Measurements from ENCODE around the gene CCDC167.

The CCDC167 gene

DNA sequence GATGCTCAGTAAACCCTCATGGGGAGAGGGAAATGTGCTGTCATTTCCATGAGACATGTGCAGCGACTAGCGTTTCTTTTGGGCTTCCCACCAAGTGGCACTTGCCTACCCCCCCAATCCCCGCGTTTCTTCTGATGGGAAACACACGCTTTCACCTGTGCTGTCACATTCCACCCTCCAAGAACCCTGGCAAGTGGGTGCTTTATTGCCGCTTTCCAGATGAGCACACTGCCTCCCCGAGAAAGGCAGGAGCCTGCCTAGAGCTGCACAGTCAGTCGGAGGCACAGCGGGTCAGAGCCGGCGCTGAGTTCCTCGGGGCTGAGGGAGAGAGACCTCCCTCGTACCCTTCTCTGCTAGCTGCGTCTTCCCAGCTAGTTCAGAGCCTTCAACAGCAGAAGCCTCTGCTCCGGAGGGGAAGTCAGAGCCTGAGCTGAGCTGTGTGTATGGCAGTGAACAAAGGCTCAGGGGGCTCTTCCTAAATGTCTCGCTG is 12.3 kb upstream of the CCDC167 start:
- H3K27me3 ChIP-seq (ENCODE audit: insufficient read depth, low read depth) = no peaks in the 10 kb centered on the region
- H3K79me2 ChIP-seq (ENCODE audit: insufficient read depth, low read depth) = no peaks in the 10 kb centered on the region
- no peak overlapping the region for H3K9ac ChIP-seq
- H4K20me1 ChIP-seq (ENCODE audit: insufficient read depth) = no peaks in the 10 kb centered on the region
- no peak overlapping the region for H3K4me3 ChIP-seq (IDR thresholded peaks at IDR 0.05; ENCODE audit: insufficient read depth, low read depth, low read length)
- no peak overlapping the region for H3K27ac ChIP-seq
- no peak overlapping the region for H3K4me2 ChIP-seq
- peaks cover 32% of the 10 kb centered on the region for H3K4me1 ChIP-seq (ENCODE audit: low read depth, poor library complexity, severe bottlenecking)
- H3K36me3 ChIP-seq (ENCODE audit: insufficient read depth) = no peaks in the 10 kb centered on the region
- H2AFZ ChIP-seq (ENCODE audit: low read depth) = no peak overlapping the region
- TF ChIP-seq, protein P1, sequence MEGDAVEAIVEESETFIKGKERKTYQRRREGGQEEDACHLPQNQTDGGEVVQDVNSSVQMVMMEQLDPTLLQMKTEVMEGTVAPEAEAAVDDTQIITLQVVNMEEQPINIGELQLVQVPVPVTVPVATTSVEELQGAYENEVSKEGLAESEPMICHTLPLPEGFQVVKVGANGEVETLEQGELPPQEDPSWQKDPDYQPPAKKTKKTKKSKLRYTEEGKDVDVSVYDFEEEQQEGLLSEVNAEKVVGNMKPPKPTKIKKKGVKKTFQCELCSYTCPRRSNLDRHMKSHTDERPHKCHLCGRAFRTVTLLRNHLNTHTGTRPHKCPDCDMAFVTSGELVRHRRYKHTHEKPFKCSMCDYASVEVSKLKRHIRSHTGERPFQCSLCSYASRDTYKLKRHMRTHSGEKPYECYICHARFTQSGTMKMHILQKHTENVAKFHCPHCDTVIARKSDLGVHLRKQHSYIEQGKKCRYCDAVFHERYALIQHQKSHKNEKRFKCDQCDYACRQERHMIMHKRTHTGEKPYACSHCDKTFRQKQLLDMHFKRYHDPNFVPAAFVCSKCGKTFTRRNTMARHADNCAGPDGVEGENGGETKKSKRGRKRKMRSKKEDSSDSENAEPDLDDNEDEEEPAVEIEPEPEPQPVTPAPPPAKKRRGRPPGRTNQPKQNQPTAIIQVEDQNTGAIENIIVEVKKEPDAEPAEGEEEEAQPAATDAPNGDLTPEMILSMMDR (conservative IDR thresholded peaks at IDR 0.05; ENCODE audit: low read depth, low read length) = no peak

DNA sequence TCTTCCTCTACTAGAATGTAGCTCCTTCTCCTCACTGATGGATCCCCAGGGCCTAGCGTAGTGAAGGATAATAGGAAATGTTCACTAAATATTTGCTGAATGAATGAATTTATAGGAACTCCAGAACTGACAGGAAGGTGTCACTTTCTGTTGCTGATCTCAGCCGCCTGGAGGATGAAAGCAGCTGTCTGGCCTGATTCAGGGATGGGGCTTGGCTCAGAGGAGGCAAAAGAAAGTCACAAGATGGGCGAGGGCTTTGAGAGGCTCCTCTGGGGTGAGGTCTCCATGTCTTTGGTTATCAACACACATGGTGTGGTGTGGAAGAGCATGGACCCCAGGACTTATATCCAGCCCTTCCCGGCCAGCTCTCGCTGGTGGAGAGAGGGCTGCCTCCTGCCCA is 11.5 kb upstream of the CCDC167 start:
- no peak overlapping the region for H3K4me3 ChIP-seq (IDR thresholded peaks at IDR 0.05; ENCODE audit: insufficient read depth, low read depth, low read length)
- peaks cover 31% of the 10 kb centered on the region for H3K4me1 ChIP-seq (ENCODE audit: low read depth, poor library complexity, severe bottlenecking)

DNA sequence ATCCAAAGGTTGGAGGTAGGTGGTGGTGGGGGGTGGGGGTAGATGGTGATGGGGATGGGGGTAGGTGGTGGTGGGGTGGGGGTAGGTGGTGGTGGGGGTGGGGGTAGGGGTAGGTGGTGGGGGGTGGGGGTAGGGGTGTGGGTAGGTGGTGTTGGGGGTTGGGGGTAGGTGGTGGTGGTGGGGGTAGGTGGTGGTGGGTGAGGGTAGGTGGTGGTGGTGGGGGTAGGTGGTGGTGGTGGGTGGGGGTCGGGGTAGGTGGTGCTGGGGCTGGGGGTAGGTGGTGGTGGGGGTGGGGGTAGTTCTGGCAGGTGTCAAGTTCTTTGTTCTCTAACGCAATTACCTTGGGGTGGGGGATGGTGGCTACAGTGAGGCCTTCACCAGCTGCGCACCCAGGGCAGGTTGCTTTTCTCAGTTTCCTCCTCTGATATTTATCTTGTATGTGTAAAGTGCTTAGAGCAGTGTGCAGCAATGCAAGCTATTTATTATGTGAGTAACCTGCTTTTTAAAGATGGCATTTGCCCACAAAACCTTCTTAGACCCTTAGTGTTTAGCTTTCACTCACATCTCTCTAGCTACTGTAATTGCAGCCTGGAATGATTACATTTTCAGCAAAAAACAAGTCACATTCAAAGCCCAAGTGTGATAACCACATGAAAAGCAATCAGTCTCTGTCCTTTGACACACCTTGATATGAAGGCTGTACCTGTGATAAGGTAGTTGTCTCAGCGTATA is 8.2 kb upstream of the CCDC167 start:
- Histone ChIP-seq H3K27ac (peak overlapping the region; percentile 51; the same call in 1 of the 2 replicates), H3K79me2 (ENCODE audit: insufficient read depth, low read depth) (no peaks in the 10 kb centered on the region), H4K20me1 (ENCODE audit: insufficient read depth) (no peaks in the 10 kb centered on the region), H3K4me1 (ENCODE audit: low read depth, poor library complexity, severe bottlenecking) (peaks cover 12% of the 10 kb centered on the region), H3K4me2 (peak overlapping the region; percentile 40), H3K4me3 (IDR thresholded peaks at IDR 0.05; ENCODE audit: insufficient read depth, low read depth, low read length) (no peak overlapping the region), H3K9ac (no peak overlapping the region), H3K27me3 (ENCODE audit: insufficient read depth, low read depth) (no peaks in the 10 kb centered on the region), H3K36me3 (ENCODE audit: insufficient read depth) (no peaks in the 10 kb centered on the region), H2AFZ (ENCODE audit: low read depth) (no peak overlapping the region)
- TF ChIP-seq, protein P1 (conservative IDR thresholded peaks at IDR 0.05; ENCODE audit: low read depth, low read length) = no peak

More for the DNA sequence above, 11.5 kb upstream of the CCDC167 start:
- Histone ChIP-seq H3K9ac (no peak overlapping the region), H3K79me2 (ENCODE audit: insufficient read depth, low read depth) (no peaks in the 10 kb centered on the region), H3K27me3 (ENCODE audit: insufficient read depth, low read depth) (no peaks in the 10 kb centered on the region), H3K27ac (no peak overlapping the region), H3K4me2 (no peak overlapping the region), H2AFZ (ENCODE audit: low read depth) (no peak overlapping the region), H3K36me3 (ENCODE audit: insufficient read depth) (no peaks in the 10 kb centered on the region), H4K20me1 (ENCODE audit: insufficient read depth) (no peaks in the 10 kb centered on the region)
- TF ChIP-seq, protein P1 (conservative IDR thresholded peaks at IDR 0.05; ENCODE audit: low read depth, low read length) = no peak

DNA sequence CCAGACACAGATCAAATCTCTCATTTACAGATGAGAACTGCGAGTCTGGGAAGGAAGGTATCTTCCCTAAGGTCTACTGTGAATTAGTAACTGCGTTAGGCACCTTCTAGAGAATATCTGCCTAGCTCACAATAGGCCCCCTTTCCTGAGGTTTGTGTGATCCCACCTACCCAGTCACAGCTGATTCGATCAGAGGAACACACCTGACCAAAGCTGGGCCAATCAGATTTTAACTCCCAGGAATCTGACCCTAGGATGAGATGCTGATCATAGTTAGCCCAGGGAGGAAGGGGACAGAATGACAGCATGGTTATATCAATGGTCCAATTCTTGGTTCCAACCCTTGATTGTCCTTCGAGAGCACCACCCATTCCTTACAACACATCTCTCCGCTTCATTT is 7.4 kb upstream of the CCDC167 start:
- Histone ChIP-seq H3K4me1 (ENCODE audit: low read depth, poor library complexity, severe bottlenecking) (peaks cover 12% of the 10 kb centered on the region), H3K9ac (no peak overlapping the region), H3K4me3 (IDR thresholded peaks at IDR 0.05; ENCODE audit: insufficient read depth, low read depth, low read length) (no peak overlapping the region), H3K27me3 (ENCODE audit: insufficient read depth, low read depth) (no peaks in the 10 kb centered on the region), H3K4me2 (no peak overlapping the region), H4K20me1 (ENCODE audit: insufficient read depth) (no peaks in the 10 kb centered on the region), H2AFZ (ENCODE audit: low read depth) (no peak overlapping the region), H3K79me2 (ENCODE audit: insufficient read depth, low read depth) (no peaks in the 10 kb centered on the region), H3K36me3 (ENCODE audit: insufficient read depth) (no peaks in the 10 kb centered on the region), H3K27ac (no peak overlapping the region)
- TF ChIP-seq, protein P1 (conservative IDR thresholded peaks at IDR 0.05; ENCODE audit: low read depth, low read length) = no peak

Data from KMS-11 (cell line).